OCI-LY7 (cell line): ENCODE results near the gene MLN. TPM values are rescaled to one million over a fixed set of nuclear protein-coding genes. Genes with fewer than 3 reads are reported as not detected.

ENCODE experiments used
- BruUV-seq: library from RNA; stranded (reverse); fragments of 400-500 nt; replicated peaks from 2 replicates; lab custom pipeline; 2021; lab: Mats Ljungman, UMichigan
- CTCF ChIA-PET: fragments of 300-600 bp; sonication (Branson Sonifier 250); formaldehyde crosslinking; loops from one replicate; lab custom pipeline; 2022; ENCODE audit warnings: antibody characterized with exemption; ENCODE audit not compliant: unreplicated experiment; lab: Charles Lee
- POLR2A ChIA-PET: fragments of 300-600 bp; sonication (Branson Sonifier 250); formaldehyde crosslinking; loops from one replicate; lab custom pipeline; 2022; ENCODE audit warnings: antibody characterized with exemption; lab: Charles Lee
- DNase-seq: peaks from one replicate; pipeline ENCODE4 v3.0.0-alpha.2; 2015; ENCODE audit warnings: low spot score
- H2AFZ ChIP-seq: fragments of 200-600 bp; sonication (generic), shearing (Covaris generic); 2 replicates; pipeline ENCODE4 v1.6.1; 2014; ENCODE audit warnings: mild to moderate bottlenecking, antibody characterized with exemption, low read length, moderate library complexity
- H3K27ac ChIP-seq: fragments of 200-600 bp; sonication (generic); 2 replicates; pipeline ENCODE4 v1.5.1; 2014; ENCODE audit warnings: mixed run types, low read depth, mild to moderate bottlenecking, moderate library complexity, low read length, inconsistent platforms; ENCODE audit not compliant: poor library complexity, severe bottlenecking
- H3K36me3 ChIP-seq: fragments of 200-600 bp; sonication (generic); 2 replicates; pipeline ENCODE4 v1.6.1; 2014; ENCODE audit warnings: mild to moderate bottlenecking, antibody characterized with exemption, low read length, moderate library complexity, mixed read lengths; ENCODE audit not compliant: insufficient read depth
- H3K4me1 ChIP-seq: fragments of 200-600 bp; sonication (generic); 2 replicates; pipeline ENCODE4 v1.5.1; 2014; ENCODE audit warnings: mild to moderate bottlenecking, low read length; ENCODE audit not compliant: insufficient read depth, poor library complexity, severe bottlenecking
- H3K4me2 ChIP-seq: fragments of 200-600 bp; sonication (generic); 2 replicates; pipeline ENCODE4 v1.6.1; 2014; ENCODE audit warnings: mild to moderate bottlenecking, low read length
- H3K4me3 ChIP-seq: fragments of 200-600 bp; sonication (generic); 2 replicates; pipeline ENCODE4 v1.5.1; 2014; ENCODE audit warnings: mild to moderate bottlenecking, low read depth, low read length; ENCODE audit not compliant: poor library complexity, severe bottlenecking
- H3K79me2 ChIP-seq: fragments of 200-600 bp; sonication (generic); 2 replicates; pipeline ENCODE4 v1.6.1; 2016; ENCODE audit warnings: low read depth, mild to moderate bottlenecking, low read length, moderate library complexity, mixed read lengths; ENCODE audit not compliant: insufficient read depth
- H3K9me2 ChIP-seq: fragments of 200-600 bp; sonication (generic); 2 replicates; pipeline ENCODE4 v1.6.1; 2016; ENCODE audit warnings: mild to moderate bottlenecking, low read length, mixed read lengths; ENCODE audit not compliant: insufficient read depth
- H3K9me3 ChIP-seq: fragments of 200-600 bp; sonication (generic); 2 replicates; pipeline ENCODE4 v1.6.1; 2014; ENCODE audit warnings: mild to moderate bottlenecking, mixed run types, low read length, mixed read lengths
- H4K20me1 ChIP-seq: fragments of 200-600 bp; sonication (generic); 2 replicates; pipeline ENCODE4 v1.6.1; 2014; ENCODE audit warnings: mild to moderate bottlenecking, antibody characterized with exemption, low read length, moderate library complexity, mixed read lengths; ENCODE audit not compliant: insufficient read depth
- EZH2phosphoT487 ChIP-seq: fragments of 200-600 bp; sonication (generic); IDR thresholded peaks from 2 replicates; pipeline ENCODE4 v1.6.1; 2018; ENCODE audit warnings: low read depth, borderline replicate concordance, mild to moderate bottlenecking, mixed run types, antibody characterized with exemption, low read length, moderate library complexity, mixed read lengths
- intact Hi-C: fragments of 100-400 bp; cut with micrococcal nuclease; formaldehyde crosslinking; loops from one replicate; pipeline ENCODE4 v1.10.0; 2022; ENCODE audit not compliant: unreplicated experiment
- total RNA-seq, 2 experiments: library from RNA; depleted of rRNA in 1 of 2; stranded (reverse); fragments of >200 nt in 1 of 2; shearing (Covaris generic) in 1 of 2; gene quantifications; 2 replicates each; pipeline ENCODE4 v1.2.3, GENCODE V29; 2014 to 2022
- TF ChIP-seq, protein P1 (sequence below): fragments of 200-600 bp; sonication (generic); conservative IDR thresholded peaks from 2 replicates; pipeline ENCODE4 v1.5.1; 2014; ENCODE audit warnings: mild to moderate bottlenecking, antibody characterized with exemption, low read length, moderate library complexity, mixed read lengths

MLN gene
- total RNA-seq, 2 experiments from 2014 or later = not detected

DNA sequence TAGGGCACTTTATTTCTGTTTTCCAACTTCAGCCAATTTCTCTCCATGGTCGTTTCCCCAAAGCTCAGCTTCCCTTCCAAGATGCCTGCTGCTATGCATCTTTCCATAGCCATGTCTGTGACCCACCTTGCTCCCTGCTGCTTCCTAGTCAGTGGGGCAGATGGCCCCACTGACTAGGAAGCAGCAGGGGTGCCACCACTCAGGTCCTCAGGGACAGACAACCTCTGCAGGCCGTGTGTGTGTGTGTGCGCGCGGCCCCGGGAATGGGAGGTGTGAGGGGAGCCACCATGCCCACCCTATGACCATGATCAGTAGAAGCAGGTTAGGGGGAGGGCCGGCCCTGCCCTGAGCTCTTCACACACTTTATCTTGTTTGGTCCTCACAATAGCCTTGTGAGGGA, 54.4 kb downstream of the MLN start:
- no peaks in the 10 kb centered on the region for H4K20me1 ChIP-seq
- TF ChIP-seq, protein P1, sequence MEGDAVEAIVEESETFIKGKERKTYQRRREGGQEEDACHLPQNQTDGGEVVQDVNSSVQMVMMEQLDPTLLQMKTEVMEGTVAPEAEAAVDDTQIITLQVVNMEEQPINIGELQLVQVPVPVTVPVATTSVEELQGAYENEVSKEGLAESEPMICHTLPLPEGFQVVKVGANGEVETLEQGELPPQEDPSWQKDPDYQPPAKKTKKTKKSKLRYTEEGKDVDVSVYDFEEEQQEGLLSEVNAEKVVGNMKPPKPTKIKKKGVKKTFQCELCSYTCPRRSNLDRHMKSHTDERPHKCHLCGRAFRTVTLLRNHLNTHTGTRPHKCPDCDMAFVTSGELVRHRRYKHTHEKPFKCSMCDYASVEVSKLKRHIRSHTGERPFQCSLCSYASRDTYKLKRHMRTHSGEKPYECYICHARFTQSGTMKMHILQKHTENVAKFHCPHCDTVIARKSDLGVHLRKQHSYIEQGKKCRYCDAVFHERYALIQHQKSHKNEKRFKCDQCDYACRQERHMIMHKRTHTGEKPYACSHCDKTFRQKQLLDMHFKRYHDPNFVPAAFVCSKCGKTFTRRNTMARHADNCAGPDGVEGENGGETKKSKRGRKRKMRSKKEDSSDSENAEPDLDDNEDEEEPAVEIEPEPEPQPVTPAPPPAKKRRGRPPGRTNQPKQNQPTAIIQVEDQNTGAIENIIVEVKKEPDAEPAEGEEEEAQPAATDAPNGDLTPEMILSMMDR = no peak
- H3K9me3 ChIP-seq = no peaks in the 10 kb centered on the region
- no peaks in the 10 kb centered on the region for H3K36me3 ChIP-seq
- POLR2A ChIA-PET = interaction anchor here (0.5 to 1.3 kb wide), 2 partner anchors 38 to 677 kb away, joined by 5 read pairs; partner anchors contain the start of genes RPS10 and UQCC2
- no peak overlapping the region for H2AFZ ChIP-seq
- no peak for DNase-seq
- H3K27ac ChIP-seq = no peak overlapping the region
- H3K4me1 ChIP-seq = no peaks in the 10 kb centered on the region
- intact Hi-C loops = loop anchor here (10.0 kb wide), 1 partner anchor 405 kb away; no protein-coding TSS in a partner anchor
- H3K4me2 ChIP-seq = no peak overlapping the region
- BruUV-seq = no TSS peak
- no peaks in the 10 kb centered on the region for H3K79me2 ChIP-seq
- H3K4me3 ChIP-seq = no peak overlapping the region
- CTCF ChIA-PET = no interaction called here
- no peaks in the 10 kb centered on the region for H3K9me2 ChIP-seq

DNA sequence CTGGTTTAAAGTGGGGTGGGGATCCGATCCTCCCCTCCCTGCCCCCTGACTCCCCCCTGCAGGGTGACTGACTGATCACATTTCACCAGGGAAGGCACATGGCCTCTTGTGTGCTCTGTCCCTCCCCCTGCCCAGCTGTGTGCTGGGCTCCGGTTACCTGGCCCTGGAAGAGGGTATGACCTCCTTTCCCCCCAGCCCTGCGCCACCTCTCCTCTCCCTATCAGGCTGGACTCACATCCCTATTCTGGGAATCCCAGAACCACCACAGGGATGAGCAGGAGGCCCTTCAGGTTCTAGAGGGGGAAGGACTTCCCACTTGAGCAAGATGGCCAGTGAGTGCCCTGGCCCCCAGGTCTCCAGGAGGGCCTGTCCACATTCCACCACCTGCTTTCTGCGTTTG, 55.0 kb downstream of the MLN start:
- H3K9me3 ChIP-seq = no peaks in the 10 kb centered on the region
- H2AFZ ChIP-seq = no peak overlapping the region
- intact Hi-C loops = loop anchor here (10.0 kb wide), 1 partner anchor 406 kb away; no protein-coding TSS in a partner anchor
- no peaks in the 10 kb centered on the region for H4K20me1 ChIP-seq
- H3K79me2 ChIP-seq = no peaks in the 10 kb centered on the region
- BruUV-seq = no TSS peak
- no peaks in the 10 kb centered on the region for H3K4me1 ChIP-seq
- H3K4me3 ChIP-seq = no peak overlapping the region
- no peak overlapping the region for H3K27ac ChIP-seq
- no peak for DNase-seq
- CTCF ChIA-PET = no interaction called here
- POLR2A ChIA-PET = interaction anchor here (1.3 kb wide), 1 partner anchor 38 kb away, joined by 5 read pairs; the partner anchor contains the start of gene UQCC2
- no peak for TF ChIP-seq EZH2phosphoT487
- TF ChIP-seq, protein P1 = no peak
- H3K9me2 ChIP-seq = no peaks in the 10 kb centered on the region
- no peak overlapping the region for H3K4me2 ChIP-seq
- H3K36me3 ChIP-seq = no peaks in the 10 kb centered on the region

DNA sequence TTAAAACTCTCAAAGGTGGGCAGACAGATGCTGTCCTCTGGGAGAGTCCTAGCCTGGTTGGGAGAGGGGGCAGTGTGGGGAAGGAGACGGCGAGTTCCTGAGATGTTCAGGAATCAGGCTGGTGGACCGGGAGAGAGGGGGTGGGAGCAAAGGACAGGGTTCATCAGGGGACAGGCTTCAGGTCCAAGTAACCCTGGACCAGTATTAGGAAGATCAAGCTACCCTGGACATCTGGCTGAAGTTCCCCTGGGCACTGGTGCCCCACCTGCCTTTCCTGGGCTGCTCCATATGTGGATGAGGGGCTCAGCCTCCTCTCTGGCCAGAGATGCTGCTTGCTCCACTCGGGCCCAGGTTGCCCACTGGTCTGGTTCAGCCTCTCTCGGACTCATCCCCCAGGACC, 56.0 kb downstream of the MLN start:
- no TSS peak for BruUV-seq
- H2AFZ ChIP-seq = no peak overlapping the region
- ChIA-PET POLR2A (no interaction called here), CTCF (no interaction called here)
- intact Hi-C loops = loop anchor here (10.0 kb wide), 1 partner anchor 407 kb away; no protein-coding TSS in a partner anchor
- no peaks in the 10 kb centered on the region for H3K36me3 ChIP-seq
- no peaks in the 10 kb centered on the region for H3K9me2 ChIP-seq
- no peaks in the 10 kb centered on the region for H3K79me2 ChIP-seq
- H4K20me1 ChIP-seq = no peaks in the 10 kb centered on the region
- no peak overlapping the region for H3K27ac ChIP-seq
- H3K4me2 ChIP-seq = no peak overlapping the region
- DNase-seq = no peak
- H3K4me3 ChIP-seq = no peak overlapping the region
- H3K9me3 ChIP-seq = no peaks in the 10 kb centered on the region
- H3K4me1 ChIP-seq = no peaks in the 10 kb centered on the region
- TF ChIP-seq, protein P1 = no peak
- TF ChIP-seq EZH2phosphoT487 = no peak
